HepG2 (cell line): ENCODE data around the gene S1PR3.

ENCODE experiments used
- CTCF ChIP-seq: sonication (generic); formaldehyde crosslinking; IDR thresholded peaks from 2 replicates; pipeline ENCODE4 v1.5.0; 2020; ENCODE audit warnings: mild to moderate bottlenecking, missing genetic modification reagents, moderate library complexity
- DR1 ChIP-seq: sonication (generic); formaldehyde crosslinking; IDR thresholded peaks from 2 replicates; pipeline ENCODE4 v1.8.0; 2021; ENCODE audit warnings: mild to moderate bottlenecking, missing genetic modification reagents, inconsistent platforms
- KAT7 ChIP-seq: IDR thresholded peaks from 2 replicates; pipeline ENCODE4 v1.6.1; 2018; ENCODE audit warnings: borderline replicate concordance, missing compliant biosample characterization
- MEIS1 ChIP-seq: sonication (generic); formaldehyde crosslinking; IDR thresholded peaks from 2 replicates; pipeline ENCODE4 v1.9.0; 2021; ENCODE audit warnings: mild to moderate bottlenecking, missing genetic modification reagents, moderate library complexity, borderline replicate concordance
- POLR2AphosphoS5 ChIP-seq: IDR thresholded peaks from 2 replicates; pipeline ENCODE4 v1.6.1; 2012; ENCODE audit warnings: low read depth, low read length

DNA sequence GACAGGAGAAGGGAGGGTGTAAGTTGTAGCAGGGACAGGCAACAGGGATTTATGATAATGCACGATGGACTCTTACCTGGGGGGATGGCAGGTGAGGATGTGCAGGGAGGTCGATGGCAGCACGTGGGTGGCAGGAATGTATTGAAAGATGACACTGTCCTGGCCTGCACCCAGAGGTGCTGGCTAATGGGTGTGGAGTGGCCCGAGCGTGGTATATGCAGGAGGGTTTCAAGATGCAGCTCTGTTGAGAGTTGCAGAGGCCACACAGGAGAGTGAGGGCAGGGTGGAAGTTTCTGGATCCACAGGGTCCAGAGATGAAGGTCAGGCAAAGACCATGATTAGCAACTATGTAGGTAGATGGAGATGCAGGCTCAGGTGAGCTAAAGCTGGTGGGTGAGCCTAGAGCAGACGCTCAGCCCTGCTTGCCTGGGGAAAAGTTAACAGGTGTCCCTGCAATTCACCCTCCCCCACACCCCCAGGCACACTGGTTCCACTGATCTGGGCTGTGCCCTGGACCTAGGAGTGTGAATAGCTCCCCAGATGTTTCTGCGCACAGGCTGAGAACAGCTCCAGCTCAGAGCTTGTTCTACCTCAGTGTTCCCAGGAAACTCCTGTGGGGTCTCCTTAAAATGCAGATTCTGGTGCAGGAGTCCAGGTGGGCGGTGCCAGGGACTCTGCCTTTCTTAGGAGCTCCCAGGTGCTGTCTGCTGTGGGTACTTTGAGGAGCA, 21.5 kb upstream of the S1PR3 start:
- TF ChIP-seq POLR2AphosphoS5, result no peak
- no peak for TF ChIP-seq CTCF (CRISPR knock-in tag)
- TF ChIP-seq DR1, result no peak
- no peak for TF ChIP-seq MEIS1
- TF ChIP-seq KAT7 (CRISPR knock-in tag), result no peak
